Activated CD8-positive, alpha-beta memory T cell treated with anti-CD3 and anti-CD28 coated beads, Interleukin-2, amount 10 ng/mL, durations not matched to agents 7 days and 5 days (primary cell): Measurements from ENCODE around the gene TENT5C. TPM values are rescaled to one million over a fixed set of nuclear protein-coding genes. Genes with fewer than 3 reads are reported as not detected.
A peak's percentile ranks its signal among the peaks of the same experiment; 100 is the strongest.

Experiments used
- ATAC-seq: fragments of 150-1000 bp; cut with Tn5 transposase; one replicate; pipeline ENCODE4 v1.10.0; 2021; ENCODE audit warnings: moderate library complexity
- CTCF ChIA-PET: fragments of 350-600 bp; sonication (Branson Sonifier 250); formaldehyde crosslinking; loops from one replicate; lab custom pipeline; 2021; ENCODE audit warnings: antibody characterized with exemption; lab: Charles Lee
- DNase-seq: peaks from one replicate; pipeline ENCODE4 v3.0.0-alpha.2; 2020
- H3K27ac Mint-ChIP-seq: one replicate; pipeline ENCODE4 v1.8.0; 2021; ENCODE audit warnings: mild to moderate bottlenecking, mixed read lengths
- H3K27me3 Mint-ChIP-seq: one replicate; pipeline ENCODE4 v1.8.0; 2021; ENCODE audit warnings: mixed read lengths
- H3K36me3 Mint-ChIP-seq: one replicate; pipeline ENCODE4 v1.8.0; 2021; ENCODE audit warnings: mild to moderate bottlenecking, mixed read lengths
- H3K4me1 Mint-ChIP-seq: one replicate; pipeline ENCODE4 v1.8.0; 2021; ENCODE audit warnings: mixed read lengths
- H3K4me3 Mint-ChIP-seq: one replicate; pipeline ENCODE4 v1.8.0; 2021; ENCODE audit warnings: mild to moderate bottlenecking, moderate library complexity, mixed read lengths
- H3K9me3 Mint-ChIP-seq: one replicate; pipeline ENCODE4 v1.8.0; 2022; ENCODE audit warnings: low read depth, mixed read lengths
- total RNA-seq, 2 experiments: library from RNA; stranded (reverse); gene quantifications; one replicate each; pipeline ENCODE4 v1.2.3, GENCODE V29; 2021

Gene TENT5C
- total RNA-seq, 2 experiments from 2014 or later, result 41.6 to 50.3 TPM

DNA sequence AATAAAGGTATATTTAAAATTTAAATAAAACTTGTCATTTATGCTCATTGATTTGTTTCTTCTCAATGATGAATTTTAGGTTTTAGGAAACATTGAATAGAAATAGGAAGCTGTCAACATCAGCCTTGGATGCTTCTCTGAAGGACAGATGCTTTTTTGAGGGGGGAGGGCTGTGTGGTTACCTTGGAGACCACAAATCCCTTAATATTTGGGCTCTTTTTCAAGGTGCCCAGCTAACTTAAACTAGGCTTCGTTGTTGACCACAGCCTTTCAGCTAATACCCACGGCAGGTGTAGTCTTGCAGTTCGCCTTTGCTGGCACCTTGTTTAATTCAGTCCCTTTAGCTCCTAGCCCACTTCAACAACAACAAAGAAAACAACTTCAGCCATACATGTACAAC, 22.5 kb downstream of the TENT5C start:
- H3K4me3 Mint-ChIP-seq, result no peak overlapping the region
- DNase-seq (no peak), ATAC-seq (no peak)
- H3K27me3 Mint-ChIP-seq, result no peaks in the 10 kb centered on the region
- peaks cover 60% of the 10 kb centered on the region for H3K4me1 Mint-ChIP-seq
- CTCF ChIA-PET, result interaction anchor here (0.9 to 8.2 kb wide), 5 partner anchors 10 to 50 kb away, joined by 3 to 52 read pairs (median 4); partner anchors contain the start of gene TENT5C
- no peaks in the 10 kb centered on the region for H3K9me3 Mint-ChIP-seq
- H3K36me3 Mint-ChIP-seq, result peaks cover 60% of the 10 kb centered on the region
- no peak overlapping the region for H3K27ac Mint-ChIP-seq

GRCh38 chr1:117629625-117630422, 24.0 kb downstream of the TENT5C start:
- peaks cover 46% of the 10 kb centered on the region for H3K36me3 Mint-ChIP-seq
- peak overlapping the region; percentile 22 for H3K27ac Mint-ChIP-seq
- peaks cover 64% of the 10 kb centered on the region for H3K4me1 Mint-ChIP-seq
- ATAC-seq, result no peak
- DNase-seq, result no peak
- H3K9me3 Mint-ChIP-seq, result no peaks in the 10 kb centered on the region
- CTCF ChIA-PET, result interaction anchor here (1.2 to 8.2 kb wide), 8 partner anchors 9 to 129 kb away, joined by 3 to 52 read pairs (median 6); no protein-coding TSS in a partner anchor
- H3K27me3 Mint-ChIP-seq, result no peaks in the 10 kb centered on the region
- H3K4me3 Mint-ChIP-seq, result no peak overlapping the region

- Mint-ChIP-seq H3K36me3 (peaks cover 39% of the 10 kb centered on the region), H3K4me1 (peaks cover 62% of the 10 kb centered on the region), H3K27me3 (no peaks in the 10 kb centered on the region), H3K27ac (no peak overlapping the region), H3K4me3 (no peak overlapping the region), H3K9me3 (no peaks in the 10 kb centered on the region)
- CTCF ChIA-PET, result interaction anchor here (1.1 to 8.2 kb wide), 10 partner anchors 8 to 128 kb away, joined by 3 to 52 read pairs (median 4); no protein-coding TSS in a partner anchor
- DNase-seq (no peak), ATAC-seq (no peak)
These were observed 24.7 kb downstream of the TENT5C start for GRCh38 chr1:117630423-117630998.

GRCh38 chr1:117631359-117632160, 25.7 kb downstream of the TENT5C start:
- H3K4me1 Mint-ChIP-seq, result peaks cover 70% of the 10 kb centered on the region
- no peak overlapping the region for H3K4me3 Mint-ChIP-seq
- peaks cover 29% of the 10 kb centered on the region for H3K36me3 Mint-ChIP-seq
- DNase-seq, result no peak
- CTCF ChIA-PET, result interaction anchor here (0.9 to 8.2 kb wide), 9 partner anchors 9 to 127 kb away, joined by 3 to 52 read pairs (median 6); no protein-coding TSS in a partner anchor
- peak; percentile 48 for ATAC-seq
- no peaks in the 10 kb centered on the region for H3K9me3 Mint-ChIP-seq
- H3K27ac Mint-ChIP-seq, result no peak overlapping the region
- no peaks in the 10 kb centered on the region for H3K27me3 Mint-ChIP-seq

DNA sequence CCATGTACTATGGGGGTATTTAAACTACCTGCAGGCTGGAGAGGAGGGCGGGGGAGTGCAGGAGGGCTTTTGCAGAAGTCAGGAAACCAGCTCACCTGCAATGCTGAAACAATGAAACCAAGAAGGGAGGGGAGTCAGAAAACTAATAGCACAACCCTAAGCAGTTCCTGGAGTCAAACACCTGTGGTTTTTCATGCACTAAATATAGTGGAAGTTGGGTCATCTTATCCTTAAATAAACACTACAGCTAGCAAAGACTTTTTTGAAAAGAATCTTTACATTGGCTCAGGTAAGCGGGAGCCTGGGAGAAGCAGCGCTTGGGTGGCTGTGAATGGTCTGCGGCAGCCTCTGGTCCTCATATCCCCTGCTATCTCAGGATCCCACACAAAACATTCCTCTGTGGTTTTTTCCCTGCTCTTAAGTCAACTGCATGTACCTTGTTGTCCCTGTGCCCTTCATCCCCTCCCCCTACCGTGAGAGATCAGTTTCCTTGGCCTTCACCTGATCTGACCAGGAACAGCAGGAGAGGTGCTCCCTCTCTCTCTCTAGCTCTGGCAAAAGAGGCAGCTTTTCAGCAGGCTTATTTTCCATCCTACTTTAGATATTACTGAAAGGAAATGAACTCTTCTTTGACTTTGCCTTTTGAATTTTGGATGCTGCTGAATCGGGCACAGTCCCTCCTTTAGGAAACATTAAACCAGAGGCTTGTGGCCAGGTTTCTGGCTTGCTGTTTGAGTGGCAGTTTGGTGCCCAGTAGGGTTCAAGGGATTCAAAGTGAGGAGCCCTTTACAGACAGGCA, 26.6 kb downstream of the TENT5C start:
- peaks cover 69% of the 10 kb centered on the region for H3K4me1 Mint-ChIP-seq

DNA sequence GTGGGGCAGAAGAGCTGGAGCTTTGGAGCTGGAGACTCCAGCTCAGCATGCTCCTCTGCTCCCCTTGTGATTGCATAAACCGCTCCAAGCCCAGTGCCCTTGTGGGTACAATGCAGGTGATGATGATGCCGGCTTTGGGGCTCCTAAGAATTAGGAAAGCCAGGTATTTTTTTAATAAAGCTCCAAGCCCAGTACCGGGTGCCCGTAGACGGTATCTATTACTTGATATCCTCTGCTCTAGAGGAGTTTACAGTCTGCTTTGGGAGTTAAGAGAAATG, 27.2 kb downstream of the TENT5C start:
- CTCF ChIA-PET, result interaction anchor here (0.8 to 1.7 kb wide), 5 partner anchors 10 to 44 kb away, joined by 3 to 6 read pairs (median 4); no protein-coding TSS in a partner anchor
- H3K36me3 Mint-ChIP-seq, result peaks cover 16% of the 10 kb centered on the region
- ATAC-seq, result no peak
- no peak overlapping the region for H3K4me3 Mint-ChIP-seq
- no peak for DNase-seq
- peaks cover 65% of the 10 kb centered on the region for H3K4me1 Mint-ChIP-seq
- H3K9me3 Mint-ChIP-seq, result no peaks in the 10 kb centered on the region
- peak overlapping the region; percentile 39 for H3K27ac Mint-ChIP-seq
- no peaks in the 10 kb centered on the region for H3K27me3 Mint-ChIP-seq

More for the DNA sequence above, 26.6 kb downstream of the TENT5C start:
- no peak for ATAC-seq
- peaks cover 20% of the 10 kb centered on the region for H3K36me3 Mint-ChIP-seq
- H3K27ac Mint-ChIP-seq, result peak overlapping the region; percentile 41
- no peak overlapping the region for H3K4me3 Mint-ChIP-seq
- H3K27me3 Mint-ChIP-seq, result no peaks in the 10 kb centered on the region
- no peak for DNase-seq
- H3K9me3 Mint-ChIP-seq, result no peaks in the 10 kb centered on the region
- CTCF ChIA-PET, result interaction anchor here (0.8 to 8.2 kb wide), 8 partner anchors 11 to 126 kb away, joined by 3 to 52 read pairs (median 4); no protein-coding TSS in a partner anchor

- Mint-ChIP-seq H3K36me3 (peaks cover 16% of the 10 kb centered on the region), H3K27me3 (no peaks in the 10 kb centered on the region), H3K9me3 (no peaks in the 10 kb centered on the region), H3K27ac (no peak overlapping the region), H3K4me1 (peaks cover 65% of the 10 kb centered on the region), H3K4me3 (no peak overlapping the region)
- DNase-seq, result no peak
- ATAC-seq, result no peak
- CTCF ChIA-PET, result interaction anchor here (0.8 to 1.7 kb wide), 2 partner anchors 26 to 44 kb away, joined by 3 to 6 read pairs; no protein-coding TSS in a partner anchor
These were observed 27.6 kb downstream of the TENT5C start for GRCh38 chr1:117633423-117633822.

GRCh38 chr1:117633936-117634335, 28.1 kb downstream of the TENT5C start:
- no peak for ATAC-seq
- Mint-ChIP-seq H3K4me1 (peaks cover 63% of the 10 kb centered on the region), H3K27me3 (no peaks in the 10 kb centered on the region), H3K36me3 (peaks cover 11% of the 10 kb centered on the region), H3K27ac (no peak overlapping the region), H3K9me3 (no peaks in the 10 kb centered on the region), H3K4me3 (no peak overlapping the region)
- CTCF ChIA-PET, result no interaction called here
- no peak for DNase-seq

DNA sequence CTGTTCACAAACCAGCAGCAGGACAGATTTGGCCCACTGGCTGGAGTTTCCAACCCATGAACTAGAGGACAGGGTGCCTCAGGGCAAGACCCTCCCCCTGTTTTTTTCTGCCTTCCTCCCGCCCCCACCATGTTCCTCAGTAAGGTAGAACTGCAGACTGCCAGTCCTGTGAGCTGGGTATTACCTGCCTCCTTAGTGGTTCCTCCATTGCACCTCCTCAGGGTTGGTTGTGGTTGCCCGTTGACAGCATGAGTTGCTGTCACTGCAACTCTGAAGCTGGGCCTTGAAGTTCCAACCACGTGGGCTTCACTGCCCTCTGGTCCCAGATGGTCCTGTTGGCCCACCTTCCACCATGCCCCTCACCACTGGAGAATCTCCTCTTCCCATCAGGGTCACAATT, 28.8 kb downstream of the TENT5C start:
- Mint-ChIP-seq H3K9me3 (no peaks in the 10 kb centered on the region), H3K4me1 (peaks cover 58% of the 10 kb centered on the region), H3K27ac (no peak overlapping the region), H3K36me3 (peaks cover 5% of the 10 kb centered on the region), H3K4me3 (no peak overlapping the region), H3K27me3 (no peaks in the 10 kb centered on the region)
- no peak for DNase-seq
- ATAC-seq, result no peak
- CTCF ChIA-PET, result interaction anchor here (1.2 to 1.6 kb wide), 2 partner anchors 12 to 21 kb away, joined by 3 read pairs; no protein-coding TSS in a partner anchor

DNA sequence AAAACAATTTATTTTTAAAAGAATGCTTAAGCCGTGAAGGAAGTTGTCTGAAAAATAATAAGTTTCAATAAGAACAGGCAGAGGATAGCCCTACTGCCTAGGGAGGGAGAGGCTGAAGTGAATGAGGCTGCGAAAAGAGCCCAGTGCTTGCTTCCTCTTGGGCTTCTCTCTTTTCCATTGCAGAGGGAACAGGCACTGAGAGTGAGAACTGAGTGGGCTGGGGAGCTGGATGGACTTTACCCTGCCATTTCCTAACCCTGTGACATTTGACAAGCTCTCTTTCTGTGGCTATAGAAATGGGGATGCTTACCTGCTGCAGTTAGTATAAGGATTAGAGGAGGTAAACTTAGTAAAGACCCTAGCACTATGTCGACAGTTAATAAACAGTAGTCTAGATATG, 30.0 kb downstream of the TENT5C start:
- no peaks in the 10 kb centered on the region for H3K9me3 Mint-ChIP-seq
- H3K4me3 Mint-ChIP-seq, result no peak overlapping the region
- CTCF ChIA-PET, result interaction anchor here (1.2 to 1.6 kb wide), 3 partner anchors 11 to 39 kb away, joined by 3 to 4 read pairs (median 3); no protein-coding TSS in a partner anchor
- no peak for ATAC-seq
- H3K4me1 Mint-ChIP-seq, result peaks cover 51% of the 10 kb centered on the region
- no peak overlapping the region for H3K27ac Mint-ChIP-seq
- H3K36me3 Mint-ChIP-seq, result no peaks in the 10 kb centered on the region
- no peaks in the 10 kb centered on the region for H3K27me3 Mint-ChIP-seq
- DNase-seq, result no peak

- peaks cover 4% of the 10 kb centered on the region for H3K27me3 Mint-ChIP-seq
These were observed 31.0 kb downstream of the TENT5C start for GRCh38 chr1:117636637-117637425.

More at GRCh38 chr1:117636637-117637425, 31.0 kb downstream of the TENT5C start:
- H3K9me3 Mint-ChIP-seq, result no peaks in the 10 kb centered on the region
- ATAC-seq (no peak), DNase-seq (no peak)
- peaks cover 1% of the 10 kb centered on the region for H3K36me3 Mint-ChIP-seq
- H3K4me1 Mint-ChIP-seq, result peaks cover 44% of the 10 kb centered on the region
- no peak overlapping the region for H3K4me3 Mint-ChIP-seq
- CTCF ChIA-PET, result interaction anchor here (0.7 to 1.6 kb wide), 5 partner anchors 13 to 121 kb away, joined by 3 to 4 read pairs (median 3); no protein-coding TSS in a partner anchor
- H3K27ac Mint-ChIP-seq, result no peak overlapping the region
